ENCODE results near the gene PYDC1. TPM values are rescaled to one million over a fixed set of nuclear protein-coding genes. Genes with fewer than 3 reads are reported as not detected.

Gene PYDC1
- total and polyA plus RNA-seq, 2 experiments from 2014 or later, result 1.8 TPM; not detected in 1

DNA sequence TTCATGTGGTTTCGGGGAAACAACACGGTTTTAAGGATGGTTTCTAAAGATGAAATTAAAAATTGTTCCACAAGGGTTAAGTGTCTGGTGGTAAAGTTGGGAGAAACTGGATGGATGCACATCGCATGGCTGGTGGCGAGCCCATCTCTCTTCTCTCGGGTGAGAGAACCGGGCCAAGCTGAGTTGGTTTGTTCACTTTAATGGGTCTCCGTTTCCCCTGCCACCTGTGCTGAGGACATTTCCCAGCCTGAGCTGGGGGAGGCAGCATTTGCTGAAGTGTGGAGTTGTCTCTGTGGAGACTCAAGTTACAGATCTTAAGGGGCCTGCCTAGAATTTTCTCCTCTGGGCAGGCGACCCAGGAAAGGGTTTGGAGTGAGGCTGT is 29.1 kb downstream of the PYDC1 start (continued):
- TF ChIP-seq NANOG (IDR thresholded peaks at IDR 0.05; ENCODE audit: borderline replicate concordance) (no peak), JUNB (IDR thresholded peaks at IDR 0.05; ENCODE audit: unreplicated experiment) (no peak), CTCF (conservative IDR thresholded peaks at IDR 0.05; ENCODE audit: low read depth in 2 of 2) (no peak), ZNF114 (CRISPR knock-in tag; IDR thresholded peaks at IDR 0.05) (no peak), EZH2 (IDR thresholded peaks at IDR 0.05; ENCODE audit: low read depth, unreplicated experiment) (no peak)

GRCh38 chr16:31186930-31187807 is 29.8 kb downstream of the PYDC1 start:
- ATAC-seq, result no peak
- Histone ChIP-seq H2AFZ (no peak overlapping the region), H3K27ac (ENCODE audit: low read depth) (peak overlapping the region; percentile 1; the same call in 1 of the 2 replicates), H3K4me2 (no peak overlapping the region), H3K27me3 (ENCODE audit: insufficient read depth) (no peaks in the 10 kb centered on the region), H3K36me3 (ENCODE audit: insufficient read depth) (peaks cover 100% of the 10 kb centered on the region), H3K79me2 (replicated peaks; ENCODE audit: insufficient read depth) (peaks cover 98% of the 10 kb centered on the region), H3K9me2 (ENCODE audit: insufficient read depth) (no peaks in the 10 kb centered on the region), H3K4me3 (no peak overlapping the region), H4K20me1 (replicated peaks; ENCODE audit: insufficient read depth) (peaks cover 87% of the 10 kb centered on the region), H3K4me1 (ENCODE audit: insufficient read depth) (peaks cover 13% of the 10 kb centered on the region), H3F3A (replicated peaks; ENCODE audit: low read depth) (peaks cover 78% of the 10 kb centered on the region)
- H3K36me3 Mint-ChIP-seq (ENCODE audit: low read depth), result peaks cover 100% of the 10 kb centered on the region
- peaks cover 40% of the 10 kb centered on the region for H3K4me1 Mint-ChIP-seq
- TF ChIP-seq CREB1 (CRISPR knock-in tag; IDR thresholded peaks at IDR 0.05; ENCODE audit: low read depth) (no peak), EZH2phosphoT487 (IDR thresholded peaks at IDR 0.05; ENCODE audit: unreplicated experiment) (no peak), JUNB (IDR thresholded peaks at IDR 0.05; ENCODE audit: unreplicated experiment) (no peak), NANOG (IDR thresholded peaks at IDR 0.05; ENCODE audit: borderline replicate concordance) (no peak)
- H3K27me3 Mint-ChIP-seq (ENCODE audit: insufficient read depth, low read depth, poor library complexity), result peaks cover 15% of the 10 kb centered on the region
- H3K27ac Mint-ChIP-seq, result no peak overlapping the region
- no peak for DNase-seq (ENCODE audit: low spot score)
- H3K9me3 Mint-ChIP-seq, result no peaks in the 10 kb centered on the region; the same call in 2 of the 3 replicates
- H3K4me3 Mint-ChIP-seq, result no peak overlapping the region

- peaks cover 95% of the 10 kb centered on the region for H3K36me3 ChIP-seq (ENCODE audit: insufficient read depth)
These were observed 30.8 kb downstream of the PYDC1 start for GRCh38 chr16:31186176-31186575.

More at GRCh38 chr16:31186176-31186575, 30.8 kb downstream of the PYDC1 start:
- peaks cover 71% of the 10 kb centered on the region for H3F3A ChIP-seq (replicated peaks; ENCODE audit: low read depth)
- Mint-ChIP-seq H3K27me3 (ENCODE audit: insufficient read depth, low read depth, poor library complexity) (peaks cover 16% of the 10 kb centered on the region), H3K36me3 (ENCODE audit: low read depth) (peaks cover 100% of the 10 kb centered on the region), H3K27ac (no peak overlapping the region; the same call in 1 of the 2 replicates), H3K4me1 (peaks cover 41% of the 10 kb centered on the region), H3K4me3 (peak overlapping the region; percentile 24; the same call in 1 of the 3 replicates), H3K9me3 (peaks cover 2% of the 10 kb centered on the region; the same call in 2 of the 3 replicates)
- no peak overlapping the region for H3K4me2 ChIP-seq
- DNase-seq (ENCODE audit: low spot score) (no peak), ATAC-seq (no peak)
- H3K4me3 ChIP-seq, result no peak overlapping the region
- peaks cover 18% of the 10 kb centered on the region for H3K4me1 ChIP-seq (ENCODE audit: insufficient read depth)
- 0 out of 2 replicates have a peak overlapping the region, but pooled peaks have one; percentile 1 for H3K27ac ChIP-seq (ENCODE audit: low read depth)
- TF ChIP-seq, protein P1, sequence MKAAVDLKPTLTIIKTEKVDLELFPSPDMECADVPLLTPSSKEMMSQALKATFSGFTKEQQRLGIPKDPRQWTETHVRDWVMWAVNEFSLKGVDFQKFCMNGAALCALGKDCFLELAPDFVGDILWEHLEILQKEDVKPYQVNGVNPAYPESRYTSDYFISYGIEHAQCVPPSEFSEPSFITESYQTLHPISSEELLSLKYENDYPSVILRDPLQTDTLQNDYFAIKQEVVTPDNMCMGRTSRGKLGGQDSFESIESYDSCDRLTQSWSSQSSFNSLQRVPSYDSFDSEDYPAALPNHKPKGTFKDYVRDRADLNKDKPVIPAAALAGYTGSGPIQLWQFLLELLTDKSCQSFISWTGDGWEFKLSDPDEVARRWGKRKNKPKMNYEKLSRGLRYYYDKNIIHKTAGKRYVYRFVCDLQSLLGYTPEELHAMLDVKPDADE (IDR thresholded peaks at IDR 0.05), result no peak
- TF ChIP-seq ZNF462 (CRISPR knock-in tag; IDR thresholded peaks at IDR 0.05), result no peak
- no peak for TF ChIP-seq CREB1 (CRISPR knock-in tag; IDR thresholded peaks at IDR 0.05; ENCODE audit: low read depth)
- no peak for TF ChIP-seq STAT1 (IDR thresholded peaks at IDR 0.05; ENCODE audit: unreplicated experiment)
- no peak overlapping the region for H2AFZ ChIP-seq
- H3K79me2 ChIP-seq (replicated peaks; ENCODE audit: insufficient read depth), result peaks cover 98% of the 10 kb centered on the region
- H4K20me1 ChIP-seq (replicated peaks; ENCODE audit: insufficient read depth), result peaks cover 87% of the 10 kb centered on the region
- H3K9me2 ChIP-seq (ENCODE audit: insufficient read depth), result no peaks in the 10 kb centered on the region
- no peaks in the 10 kb centered on the region for H3K27me3 ChIP-seq (ENCODE audit: insufficient read depth)
